GM12864 (cell line): ENCODE data around the gene ZNF850.
"Not testable (repeated sequence)": the region's sequence is repeated elsewhere in the genome, so short reads cannot be mapped to it uniquely, and the experiment has no call there.

ENCODE experiments used
- DNase-seq: peaks from one replicate; pipeline ENCODE4 v3.0.0-alpha.2; 2011; ENCODE audit warnings: low read depth
- H3K4me3 ChIP-seq: 2 replicates; pipeline ENCODE4 v1.5.1; 2011; ENCODE audit warnings: mild to moderate bottlenecking, low read depth, low read length, control low read depth
- TF ChIP-seq, protein P1 (sequence below): IDR thresholded peaks from 2 replicates; pipeline ENCODE4 v1.5.1; 2011; ENCODE audit warnings: low read depth, mild to moderate bottlenecking, moderate library complexity, low read length, control low read depth, inconsistent platforms; ENCODE audit errors: missing control alignments

The ZNF850 gene

DNA sequence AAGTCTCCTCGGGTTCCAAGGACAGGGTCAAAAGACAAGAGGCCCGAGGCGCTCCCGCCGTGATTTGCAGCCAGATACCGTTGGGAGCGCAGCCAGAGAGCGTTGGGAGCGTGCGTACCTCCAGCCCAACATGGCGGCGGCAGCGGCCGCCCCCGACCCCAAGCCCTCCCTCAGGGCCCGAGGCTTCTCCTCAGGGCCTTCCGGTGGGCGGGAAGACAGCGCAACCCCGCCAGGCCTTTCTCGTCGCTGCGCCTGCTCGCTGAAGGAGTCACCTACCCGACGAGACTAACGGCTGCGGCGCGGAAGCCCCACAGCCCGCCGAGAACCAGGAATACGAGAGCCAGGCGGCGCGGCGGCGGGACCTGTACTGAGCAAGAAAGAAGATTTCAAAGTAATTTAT, 3.2 kb upstream of the ZNF850 start:
- H3K4me3 ChIP-seq: no peak overlapping the region
- TF ChIP-seq, protein P1, sequence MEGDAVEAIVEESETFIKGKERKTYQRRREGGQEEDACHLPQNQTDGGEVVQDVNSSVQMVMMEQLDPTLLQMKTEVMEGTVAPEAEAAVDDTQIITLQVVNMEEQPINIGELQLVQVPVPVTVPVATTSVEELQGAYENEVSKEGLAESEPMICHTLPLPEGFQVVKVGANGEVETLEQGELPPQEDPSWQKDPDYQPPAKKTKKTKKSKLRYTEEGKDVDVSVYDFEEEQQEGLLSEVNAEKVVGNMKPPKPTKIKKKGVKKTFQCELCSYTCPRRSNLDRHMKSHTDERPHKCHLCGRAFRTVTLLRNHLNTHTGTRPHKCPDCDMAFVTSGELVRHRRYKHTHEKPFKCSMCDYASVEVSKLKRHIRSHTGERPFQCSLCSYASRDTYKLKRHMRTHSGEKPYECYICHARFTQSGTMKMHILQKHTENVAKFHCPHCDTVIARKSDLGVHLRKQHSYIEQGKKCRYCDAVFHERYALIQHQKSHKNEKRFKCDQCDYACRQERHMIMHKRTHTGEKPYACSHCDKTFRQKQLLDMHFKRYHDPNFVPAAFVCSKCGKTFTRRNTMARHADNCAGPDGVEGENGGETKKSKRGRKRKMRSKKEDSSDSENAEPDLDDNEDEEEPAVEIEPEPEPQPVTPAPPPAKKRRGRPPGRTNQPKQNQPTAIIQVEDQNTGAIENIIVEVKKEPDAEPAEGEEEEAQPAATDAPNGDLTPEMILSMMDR: no peak
- DNase-seq: no peak

DNA sequence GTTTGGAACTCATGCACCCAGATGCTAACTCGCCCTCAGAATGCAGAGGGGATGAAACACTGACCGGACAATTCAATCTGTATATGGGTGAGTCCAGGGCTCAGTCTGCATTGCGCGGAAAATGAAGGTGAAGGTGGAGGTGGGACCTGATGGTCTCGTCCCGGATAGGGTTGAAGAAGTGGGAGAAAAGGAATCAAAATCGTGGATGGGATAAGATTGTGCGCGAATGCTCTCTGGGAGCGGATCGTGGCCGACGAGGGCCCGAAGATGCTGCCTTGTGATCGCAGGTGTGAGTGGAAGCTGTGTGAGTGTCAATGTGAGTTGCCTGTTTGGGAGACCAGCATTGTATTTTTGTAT, 594 bp upstream of the ZNF850 start:
- TF ChIP-seq, protein P1: no peak
- DNase-seq: no peak
- H3K4me3 ChIP-seq: peak overlapping the region; percentile 96

DNA sequence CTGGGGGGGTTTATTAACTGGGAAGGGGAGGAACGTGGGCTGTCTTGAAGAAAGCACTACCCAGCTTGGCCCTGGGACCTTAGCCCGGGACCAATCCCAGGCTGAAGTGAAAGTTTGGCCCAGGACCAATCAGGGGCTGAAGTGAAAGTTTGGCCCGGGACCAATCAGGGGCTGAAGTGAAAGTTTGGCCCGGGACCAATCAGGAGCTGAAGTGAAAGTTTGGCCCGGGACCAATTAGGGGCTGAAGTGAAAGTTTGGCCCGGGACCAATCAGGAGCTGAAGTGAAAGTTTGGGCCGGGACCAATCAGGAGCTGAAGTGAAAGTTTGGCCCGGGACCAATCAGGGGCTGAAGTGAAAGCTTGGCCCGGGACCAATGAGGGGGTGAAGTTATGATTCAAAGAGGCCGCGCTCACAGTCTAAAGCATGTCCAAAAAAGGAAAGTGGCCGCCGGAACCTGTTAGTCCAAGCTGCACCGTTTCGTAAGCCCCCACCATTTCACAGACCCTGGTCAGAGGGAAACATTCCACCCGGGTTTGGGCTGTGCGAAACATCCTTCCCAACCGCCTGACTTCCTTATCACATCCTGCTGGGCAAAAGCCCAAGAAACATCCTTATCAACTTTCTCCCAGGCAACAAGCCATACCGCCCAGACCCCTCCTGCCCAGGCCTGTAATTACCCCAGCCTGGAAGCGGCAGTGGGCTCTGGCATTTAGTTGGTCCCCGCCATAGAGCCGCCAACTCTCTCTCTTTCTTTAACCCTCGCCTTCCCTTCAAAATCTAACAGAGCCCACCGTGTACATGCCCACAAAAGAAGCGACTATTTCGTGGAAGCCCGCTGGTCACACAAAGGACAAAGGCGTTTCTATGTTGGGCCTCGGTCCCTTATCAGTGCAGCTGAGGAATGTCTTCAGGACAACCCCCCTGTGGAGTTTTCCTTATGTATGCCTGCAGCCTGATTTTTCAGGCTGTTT, 1.1 kb downstream of the ZNF850 start:
- peak overlapping the region; percentile 96 for H3K4me3 ChIP-seq
- DNase-seq: peak; percentile 49
- TF ChIP-seq, protein P1: no peak

DNA sequence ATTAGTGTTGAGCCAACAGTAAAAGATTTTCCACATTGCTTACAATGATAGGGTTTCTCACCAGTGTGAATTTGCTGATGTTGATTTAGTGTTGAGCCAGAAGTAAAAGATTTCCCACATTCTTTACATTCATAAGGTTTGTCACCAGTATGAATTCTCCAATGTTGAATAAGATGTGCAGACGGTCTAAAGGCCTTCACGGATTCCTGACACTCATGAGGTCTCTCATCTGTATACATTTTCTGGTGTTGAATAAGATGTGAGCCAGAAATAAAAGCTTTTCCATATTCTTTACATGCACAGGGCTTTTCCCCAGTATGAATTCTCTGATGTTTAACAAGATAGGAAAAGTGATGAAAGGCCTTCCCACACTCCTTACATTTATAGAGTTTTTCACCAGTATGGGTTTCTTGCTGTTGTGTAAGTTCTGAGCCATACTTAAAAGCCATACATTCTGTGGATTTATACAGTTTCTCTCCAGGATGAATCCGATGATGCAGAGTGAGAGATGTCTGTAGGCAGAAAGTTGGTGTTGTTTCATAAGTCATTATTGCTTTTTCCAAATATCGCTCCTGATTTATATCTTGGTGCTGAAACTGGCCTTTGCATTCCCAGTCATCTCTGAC, 22.4 kb downstream of the ZNF850 start:
- no peak for DNase-seq
- no peak overlapping the region for H3K4me3 ChIP-seq
- TF ChIP-seq, protein P1: no peak

DNA sequence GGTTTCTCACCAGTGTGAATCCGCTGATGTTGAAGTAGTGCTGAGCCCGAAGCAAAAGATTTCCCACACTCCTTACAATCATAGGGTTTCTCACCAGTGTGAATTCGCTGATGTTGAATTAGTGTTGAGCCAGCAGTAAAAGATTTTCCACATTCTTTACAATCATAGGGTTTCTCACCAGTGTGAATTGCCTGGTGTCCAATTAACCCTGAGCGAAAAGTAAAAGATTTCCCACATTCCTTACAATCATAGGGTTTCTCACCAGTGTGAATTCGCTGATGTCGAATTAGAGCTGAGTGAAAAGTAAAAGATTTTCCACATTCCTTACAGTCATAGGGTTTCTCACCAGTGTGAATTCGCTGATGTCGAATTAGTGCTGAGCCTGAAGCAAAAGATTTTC, 23.0 kb downstream of the ZNF850 start:
- DNase-seq, H3K4me3 ChIP-seq: not testable (repeated sequence)

DNA sequence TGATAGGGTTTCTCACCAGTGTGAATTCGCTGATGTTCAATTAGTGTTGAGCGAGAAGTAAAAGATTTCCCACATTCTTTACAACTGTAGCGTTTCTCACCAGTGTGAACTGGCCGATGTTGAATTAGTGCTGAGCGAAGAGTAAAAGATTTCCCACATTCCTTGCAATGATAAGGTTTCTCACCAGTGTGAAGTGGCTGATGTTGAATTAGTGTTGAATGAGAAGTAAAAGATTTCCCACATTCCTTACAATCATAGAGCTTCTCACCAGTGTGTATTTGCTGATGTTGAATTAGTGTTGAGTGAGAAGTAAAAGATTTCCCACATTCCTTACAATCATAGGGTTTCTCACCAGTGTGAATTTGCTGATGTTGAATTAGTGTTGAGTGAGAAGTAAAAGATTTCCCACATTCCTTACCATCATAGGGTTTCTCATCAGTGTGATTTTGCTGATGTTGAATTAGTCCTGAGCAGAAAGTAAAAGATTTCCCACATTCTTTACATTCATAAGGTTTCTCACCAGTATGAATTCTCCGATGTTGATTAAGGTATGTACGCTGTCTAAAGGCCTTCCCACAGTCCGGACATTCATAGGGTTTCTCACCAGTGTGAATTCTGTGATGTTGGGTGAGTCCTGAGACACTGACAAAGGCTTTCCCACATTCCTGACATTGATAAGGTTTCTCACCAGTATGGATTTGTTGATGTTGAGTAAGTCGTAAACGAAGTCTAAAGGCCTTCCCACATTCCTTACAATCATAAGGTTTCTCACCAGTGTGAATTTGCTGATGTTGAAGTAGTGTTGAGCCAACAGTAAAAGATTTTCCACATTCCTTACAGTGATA, 24.0 kb downstream of the ZNF850 start:
- TF ChIP-seq, protein P1: no peak
- DNase-seq: no peak
- H3K4me3 ChIP-seq: no peak overlapping the region

DNA sequence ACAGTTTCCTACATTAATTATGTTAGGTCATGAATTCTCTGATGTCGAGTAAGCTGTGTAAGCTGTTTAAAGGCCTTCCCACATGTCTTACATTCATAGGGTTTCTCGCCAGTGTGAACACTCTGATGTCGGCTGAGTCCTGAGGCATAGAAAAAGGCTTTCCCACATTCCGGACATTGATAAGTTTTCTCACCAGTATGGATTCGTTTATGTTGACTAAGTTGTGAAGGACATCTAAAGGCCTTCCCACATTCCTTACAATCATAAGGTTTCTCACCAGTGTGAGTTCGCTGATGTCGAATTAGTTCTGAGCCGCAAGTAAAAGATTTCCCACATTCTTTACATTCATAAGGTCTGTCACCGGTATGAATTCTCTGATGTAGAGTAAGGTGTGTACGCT, 24.9 kb downstream of the ZNF850 start:
- DNase-seq: no peak

More for the DNA sequence above, 24.9 kb downstream of the ZNF850 start:
- TF ChIP-seq, protein P1: no peak
- H3K4me3 ChIP-seq: no peak overlapping the region
